GM18907 (cell line): ENCODE data around the gene MAP3K7.
A peak's percentile ranks its signal among the peaks of the same experiment; 100 is the strongest.

ENCODE experiments used
- ATAC-seq: cut with Tn5 transposase; IDR thresholded peaks from one replicate; pipeline ENCODE4 v1.9.1; 2021; ENCODE audit warnings: mild to moderate bottlenecking, moderate library complexity; ENCODE audit not compliant: unreplicated experiment

Gene MAP3K7

GRCh38 chr6:90485635-90486277 is 101.1 kb downstream of the MAP3K7 start:
- ATAC-seq: no peak

GRCh38 chr6:90484903-90485302 is 102.0 kb downstream of the MAP3K7 start:
- ATAC-seq: no peak

DNA sequence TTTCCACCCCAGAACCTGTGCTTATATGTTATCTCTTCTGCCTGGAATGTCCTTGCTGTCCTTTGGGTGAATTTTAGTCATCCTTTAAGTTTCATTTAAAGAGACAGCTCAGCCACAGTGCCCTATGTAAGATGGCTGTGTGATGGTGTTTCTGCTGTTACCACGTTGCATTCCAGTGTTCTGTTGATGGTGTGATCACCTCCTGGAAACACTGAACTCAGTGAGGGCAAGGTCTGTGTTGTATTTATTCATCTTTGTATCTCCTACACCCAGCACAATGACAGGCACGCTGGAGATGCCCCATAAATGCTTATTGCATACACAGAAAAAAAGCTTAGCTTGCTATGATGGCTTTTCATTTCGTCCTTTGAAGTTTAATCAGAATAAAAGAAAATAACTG is 102.5 kb downstream of the MAP3K7 start:
- ATAC-seq: no peak

DNA sequence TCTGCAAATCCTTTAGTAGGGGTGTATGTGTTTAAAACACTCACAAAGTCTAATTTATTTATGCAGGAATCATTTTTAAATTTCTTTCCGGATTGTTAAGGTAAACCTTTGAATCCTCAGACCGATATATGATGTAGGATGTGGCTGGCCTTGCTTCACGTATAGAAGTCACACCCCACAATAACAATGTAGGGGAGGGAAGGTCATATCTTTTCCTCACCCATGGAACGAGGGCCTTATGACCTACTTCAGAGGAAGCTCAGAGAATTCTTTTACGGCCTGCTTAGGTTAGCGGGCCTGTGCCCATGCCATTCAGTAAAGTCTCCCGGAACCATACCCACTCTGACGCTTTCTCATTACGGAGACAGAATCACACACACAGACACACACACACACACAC is 102.9 kb downstream of the MAP3K7 start:
- no peak for ATAC-seq

GRCh38 chr6:90483116-90483839 is 103.6 kb downstream of the MAP3K7 start:
- ATAC-seq: no peak

- no peak for ATAC-seq
These were observed 106.2 kb downstream of the MAP3K7 start for GRCh38 chr6:90480666-90481065.

DNA sequence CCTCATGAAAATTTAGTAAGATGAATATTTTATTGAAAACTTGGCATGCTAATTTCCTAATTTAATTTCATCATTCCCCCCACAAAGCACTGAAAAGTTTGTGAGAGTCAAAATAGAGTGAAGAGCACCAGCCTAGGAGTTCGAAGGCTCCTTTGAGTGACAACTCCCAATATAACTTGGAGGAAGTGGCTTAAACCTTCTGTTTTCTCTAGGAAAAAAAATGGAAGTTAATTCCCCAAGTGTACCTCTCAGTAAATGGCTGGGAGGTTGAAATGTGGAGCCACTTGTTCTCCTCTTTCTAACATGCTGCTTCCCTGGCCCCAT is 107.3 kb downstream of the MAP3K7 start:
- no peak for ATAC-seq

GRCh38 chr6:90478789-90479602 is 107.9 kb downstream of the MAP3K7 start:
- ATAC-seq: peak; percentile 87

DNA sequence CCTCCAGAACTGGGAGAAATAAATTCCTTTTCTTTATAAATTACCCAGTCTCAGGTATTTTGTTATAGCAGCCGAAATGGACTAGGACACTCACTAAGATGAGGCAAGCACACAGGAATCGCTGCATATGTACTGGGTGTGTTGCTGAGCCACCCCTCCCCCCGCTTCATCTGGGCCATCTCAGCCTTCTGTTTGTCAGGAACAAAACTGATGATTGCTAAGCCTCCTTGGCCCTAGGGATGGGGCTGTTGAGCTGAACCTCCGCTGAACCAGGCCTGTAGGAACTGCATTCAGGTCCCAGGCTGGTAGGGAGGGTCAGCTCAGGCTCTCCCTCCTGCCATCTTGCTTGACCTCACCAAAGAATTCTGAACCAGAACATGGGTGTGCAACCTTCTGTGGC is 108.6 kb downstream of the MAP3K7 start:
- no peak for ATAC-seq

DNA sequence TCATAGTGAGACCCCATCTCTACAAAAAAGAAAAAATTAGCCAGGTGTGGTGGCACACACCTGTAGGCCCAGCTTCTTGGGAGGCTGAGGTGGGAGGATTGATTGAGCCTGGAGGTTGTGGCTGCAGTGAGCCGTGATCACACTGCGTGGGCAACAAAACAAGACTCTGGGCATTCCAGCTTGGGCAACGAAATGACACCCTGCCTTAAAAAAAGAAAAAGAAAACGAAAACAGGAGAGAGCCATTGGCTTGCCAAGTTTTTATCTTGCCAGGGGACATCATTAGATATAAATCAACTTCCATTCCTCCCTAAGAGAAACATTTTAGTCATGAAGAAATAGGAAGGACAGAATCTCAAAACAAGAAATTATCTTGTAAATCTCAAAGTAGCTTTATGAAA is 109.5 kb downstream of the MAP3K7 start:
- no peak for ATAC-seq

GRCh38 chr6:90472716-90473115 is 114.2 kb downstream of the MAP3K7 start:
- ATAC-seq: no peak

DNA sequence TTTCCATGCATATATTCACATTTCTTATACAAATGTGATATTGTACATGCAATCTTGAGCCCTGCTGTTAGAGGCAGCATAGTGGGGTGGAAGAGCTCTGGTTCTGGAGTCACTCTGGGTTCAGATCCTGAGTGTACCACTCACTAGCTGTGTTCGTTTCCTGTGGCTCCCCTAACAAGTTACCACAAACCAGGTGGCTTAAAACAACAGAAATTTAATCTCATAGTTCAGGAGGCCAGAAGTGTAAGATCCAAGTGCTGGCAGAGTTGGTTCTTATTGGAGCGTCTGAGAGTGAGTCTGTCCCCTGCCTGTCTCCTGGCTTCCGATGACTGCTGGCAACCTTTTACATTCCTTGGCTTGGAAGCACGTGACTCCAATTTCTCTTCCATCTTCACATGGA is 115.6 kb downstream of the MAP3K7 start:
- no peak for ATAC-seq

GRCh38 chr6:90469906-90470305 is 117.0 kb downstream of the MAP3K7 start:
- no peak for ATAC-seq

DNA sequence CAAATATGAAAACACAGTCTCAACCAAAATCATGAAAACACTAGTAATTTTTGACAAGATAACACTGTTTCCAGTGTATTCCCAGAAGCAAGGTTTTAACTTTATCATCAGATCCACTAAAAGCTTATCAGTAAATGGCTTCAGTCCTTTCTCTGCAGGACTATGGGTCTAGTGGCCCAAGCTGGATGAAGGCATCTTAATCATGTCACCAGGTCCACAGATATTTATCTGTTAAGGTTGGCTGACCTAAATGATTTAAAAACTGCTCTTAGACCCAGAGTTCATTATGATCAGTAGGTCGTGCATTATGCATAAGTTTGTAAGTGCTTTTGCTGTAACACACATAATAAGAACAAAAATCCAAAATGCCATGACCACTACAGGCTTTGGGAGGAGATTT is 118.0 kb downstream of the MAP3K7 start:
- ATAC-seq: no peak

GRCh38 chr6:90468080-90468479 is 118.8 kb downstream of the MAP3K7 start:
- ATAC-seq: no peak

DNA sequence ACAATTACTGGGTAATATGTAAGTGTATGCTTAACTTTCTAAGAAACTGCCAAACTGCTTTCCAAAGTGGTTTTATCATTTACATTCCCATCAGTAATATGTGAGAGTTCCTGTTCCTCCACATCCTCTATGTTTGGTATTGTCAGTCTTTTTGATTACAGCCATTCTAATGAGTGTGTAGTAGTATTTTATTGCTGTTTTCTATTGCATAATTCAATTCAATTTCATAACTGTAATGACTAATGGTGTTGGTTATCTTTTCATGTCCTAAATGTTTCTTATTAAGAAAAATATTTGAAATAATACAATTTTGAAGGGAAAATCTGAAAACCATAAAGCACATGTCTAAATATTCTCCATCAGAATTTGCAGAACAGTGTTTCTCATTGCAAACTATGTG is 119.3 kb downstream of the MAP3K7 start:
- ATAC-seq: no peak

DNA sequence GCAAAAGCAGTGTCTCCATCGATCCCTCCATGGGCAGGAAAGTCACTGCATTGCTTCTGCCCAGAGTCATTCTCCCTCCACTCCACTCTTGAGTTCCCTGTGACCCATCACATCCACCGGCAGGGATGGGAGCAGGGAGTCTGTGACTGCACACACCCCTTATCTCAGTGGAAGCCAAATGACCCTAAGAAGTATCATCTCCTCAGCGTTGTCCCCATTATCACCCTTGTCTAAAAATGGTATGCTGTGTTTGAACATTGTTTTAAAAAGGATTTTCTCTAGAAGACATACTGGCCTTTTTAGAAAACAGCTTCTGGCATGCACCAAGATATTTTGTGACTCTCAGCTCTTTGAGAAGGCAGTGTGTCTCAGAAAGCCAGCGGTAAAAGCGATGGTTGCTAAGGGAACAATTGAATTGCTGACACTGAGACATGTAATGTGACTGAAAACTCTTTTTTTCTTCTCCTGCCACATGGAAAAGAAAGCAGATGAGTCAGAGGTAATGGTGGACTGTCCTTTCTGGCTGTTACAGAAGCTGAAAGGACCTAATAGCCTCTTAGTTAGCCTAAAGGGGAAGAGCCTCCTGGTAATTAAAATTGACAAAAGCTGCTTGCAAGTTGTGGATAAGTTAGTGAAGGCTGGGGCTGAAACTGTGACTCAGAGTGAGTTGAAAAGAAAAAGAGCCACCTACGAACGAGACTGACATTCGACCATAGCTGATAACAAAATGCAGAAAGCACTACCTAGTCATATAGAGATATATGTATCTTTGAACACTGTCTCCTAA is 120.5 kb downstream of the MAP3K7 start:
- ATAC-seq: no peak

DNA sequence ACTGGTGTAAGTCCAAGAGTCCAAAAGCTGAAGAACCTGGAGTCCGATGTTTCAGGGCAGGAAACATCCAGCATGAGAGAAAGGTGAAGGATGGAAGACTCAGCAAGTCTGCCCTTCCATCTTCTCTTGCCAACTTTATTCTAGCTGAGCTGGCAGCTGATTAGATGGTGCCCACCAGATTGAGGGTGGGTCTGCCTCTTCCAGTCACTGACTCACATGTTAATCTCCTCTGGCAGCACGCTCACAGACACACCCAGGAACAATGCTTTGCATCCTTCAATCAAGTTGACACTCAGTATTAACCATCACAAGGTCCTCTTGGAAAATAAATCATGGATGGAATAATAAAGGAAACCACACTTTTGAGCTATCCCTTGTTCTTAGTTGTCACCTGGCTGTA is 121.2 kb downstream of the MAP3K7 start:
- ATAC-seq: no peak

GRCh38 chr6:90464507-90464906 is 122.4 kb downstream of the MAP3K7 start:
- ATAC-seq: no peak

DNA sequence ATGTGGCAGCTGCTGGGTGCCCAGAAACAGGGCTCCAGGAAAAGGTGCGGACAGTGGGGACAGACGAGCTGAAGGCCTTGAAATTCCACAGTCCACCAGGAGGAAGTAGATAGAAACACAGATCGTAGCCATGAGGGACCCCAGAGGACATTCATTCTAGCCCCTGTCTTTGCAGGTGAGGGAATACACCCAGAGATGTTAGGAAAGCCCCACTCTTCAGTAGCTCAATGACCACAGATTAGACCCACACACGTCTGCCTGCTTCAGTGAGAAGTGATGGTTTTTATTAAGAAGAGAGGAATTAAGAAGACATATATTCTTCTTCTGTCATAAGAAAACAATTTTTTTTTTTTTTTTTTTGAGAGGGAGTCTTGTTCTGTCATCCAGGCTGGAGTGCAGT is 123.0 kb downstream of the MAP3K7 start:
- no peak for ATAC-seq
